Measurements from ENCODE around the gene TBC1D22B. TPM values are rescaled to one million over a fixed set of nuclear protein-coding genes. Genes with fewer than 3 reads are reported as not detected.

The TBC1D22B gene
- total and polyA plus RNA-seq, 2 of the 13 experiments (the other 11 are each of a cell fraction or from before 2014, with no cell fraction given), result 9.7 to 12.9 TPM

GRCh38 chr6:37222125-37222967 lies 35.2 kb upstream of the TBC1D22B start (continued):
- TF ChIP-seq ARID5B (CRISPR knock-in tag; IDR thresholded peaks at IDR 0.05), result peak; percentile 51
- 0 out of 2 replicates have a peak, but pooled peaks have one; percentile 20 for TF ChIP-seq FOSL2 (CRISPR knock-in tag; IDR thresholded peaks at IDR 0.05)
- TF ChIP-seq ZNF296 (CRISPR knock-in tag; conservative IDR thresholded peaks at IDR 0.05), result no peak
- TF ChIP-seq HBP1 (CRISPR knock-in tag; IDR thresholded peaks at IDR 0.05; ENCODE audit: low read depth), result no peak
- peak; percentile 53; the same call in 1 of the 2 replicates for TF ChIP-seq ZNF503 (CRISPR knock-in tag; IDR thresholded peaks at IDR 0.05)
- 0 out of 2 replicates have a peak, but pooled peaks have one; percentile 12 for TF ChIP-seq CAMTA2 (CRISPR knock-in tag; IDR thresholded peaks at IDR 0.05; ENCODE audit: borderline replicate concordance)
- TF ChIP-seq ZNF12 (CRISPR knock-in tag; IDR thresholded peaks at IDR 0.05), result peak; percentile 19; the same call in 1 of the 2 replicates
- no peak for TF ChIP-seq ZNF24 (IDR thresholded peaks at IDR 0.05)
- TF ChIP-seq BRF2 (CRISPR knock-in tag; IDR thresholded peaks at IDR 0.05), result no peak
- TF ChIP-seq NFKB2 (CRISPR knock-in tag; IDR thresholded peaks at IDR 0.05; ENCODE audit: borderline replicate concordance), result peak; percentile 30; the same call in 1 of the 2 replicates
- peak; percentile 13; the same call in 1 of the 2 replicates for TF ChIP-seq ZNF143 (CRISPR knock-in tag; IDR thresholded peaks at IDR 0.05)
- TF ChIP-seq SRY (CRISPR knock-in tag; IDR thresholded peaks at IDR 0.05), result no peak; the same call in 1 of the 2 replicates
- peak; percentile 83 for TF ChIP-seq UBTF (CRISPR knock-in tag; IDR thresholded peaks at IDR 0.05)
- TF ChIP-seq ZNF383 (CRISPR knock-in tag; IDR thresholded peaks at IDR 0.05; ENCODE audit: borderline replicate concordance), result 0 out of 2 replicates have a peak, but pooled peaks have one; percentile 74
- TF ChIP-seq HOXD1 (CRISPR knock-in tag; IDR thresholded peaks at IDR 0.05), result no peak
- TF ChIP-seq ZNF777 (CRISPR knock-in tag; IDR thresholded peaks at IDR 0.05), result peak; percentile 70
- TF ChIP-seq SIX1 (CRISPR knock-in tag; IDR thresholded peaks at IDR 0.05; ENCODE audit: borderline replicate concordance), result peak; percentile 75; the same call in 1 of the 2 replicates
- peak; percentile 97 for TF ChIP-seq ZNF768 (CRISPR knock-in tag; IDR thresholded peaks at IDR 0.05)

Measured in HepG2 (cell line).